HCT116 (cell line): Measurements from ENCODE around the gene KRTAP10-10. TPM values are rescaled to one million over a fixed set of nuclear protein-coding genes. Genes with fewer than 3 reads are reported as not detected.

Experiments used
- ATAC-seq: fragments of 200-7000 bp; cut with Tn5 transposase; 2 replicates; pipeline ENCODE4 v1.9.1; 2020; ENCODE audit warnings: mild to moderate bottlenecking, moderate library complexity
- Bru-seq: library from RNA; stranded (reverse); fragments of 400-500 nt; gene quantifications from one replicate; lab custom pipeline; 2021; lab: Mats Ljungman, UMichigan
- BruChase-seq, 2 experiments: library from RNA; stranded (reverse); fragments of 400-500 nt; gene quantifications; one replicate each; lab custom pipeline; 2021; lab: Mats Ljungman, UMichigan
- BruUV-seq: library from RNA; stranded (reverse); fragments of 400-500 nt; replicated peaks from 2 replicates; lab custom pipeline; 2021; lab: Mats Ljungman, UMichigan
- CTCF ChIA-PET: fragments of 300-600 bp; sonication (Branson Sonifier 250); formaldehyde crosslinking; loops from one replicate; lab custom pipeline; 2021; ENCODE audit warnings: antibody characterized with exemption; lab: Charles Lee
- POLR2A ChIA-PET: fragments of 300-600, 350-600 bp; sonication (Branson Sonifier 250); formaldehyde crosslinking; loops from one replicate; lab custom pipeline; 2021; ENCODE audit warnings: antibody characterized with exemption; lab: Charles Lee
- RAD21 ChIA-PET, 2 experiments: fragments of 300-600 bp; sonication (Branson Sonifier 250); formaldehyde crosslinking; loops; one replicate each; lab custom pipeline; 2023; ENCODE audit warnings: low total read pairs in 2 of 2; ENCODE audit not compliant: uncharacterized antibody in 2 of 2, unreplicated experiment in 2 of 2, low non-redundant PET in 1 of 2; lab: Charles Lee
- DNase-seq: peaks from one replicate; pipeline ENCODE4 v3.0.0-alpha.2; 2010; ENCODE audit warnings: low read depth, low spot score
- H2AFZ ChIP-seq: fragments of 200-600 bp; shearing (Covaris generic), sonication (generic); 2 replicates; pipeline ENCODE4 v1.6.1; 2017; ENCODE audit warnings: low read depth, mixed run types, mixed read lengths, antibody characterized with exemption, low read length; ENCODE audit not compliant: poor library complexity, severe bottlenecking
- H3K27ac ChIP-seq: 2 replicates; pipeline ENCODE4 v1.5.1; 2012; ENCODE audit warnings: low read depth, low read length
- H3K27me3 ChIP-seq: fragments of 200-600 bp; sonication (generic); 2 replicates; pipeline ENCODE4 v1.6.1; 2016; ENCODE audit warnings: mixed run types, low read length, mixed read lengths; ENCODE audit not compliant: insufficient read depth
- H3K36me3 ChIP-seq, 2 experiments: fragments of 200-500 bp in 1 of 2; fragments of 200-600 bp in 1 of 2; sonication (Bioruptor generic) in 1 of 2; sonication (generic) in 1 of 2; 2 replicates each; pipeline versions ENCODE4 v1.5.1 to v1.6.1; 2014 to 2016; ENCODE audit warnings: low read length in 2 of 2, inconsistent platforms in 1 of 2, mixed read lengths in 1 of 2, mixed run types in 1 of 2; ENCODE audit not compliant: insufficient read depth in 2 of 2, control insufficient read depth in 1 of 2
- H3K4me1 ChIP-seq, 2 experiments: fragments of 200-600 bp in 1 of 2; sonication (generic) in 1 of 2; 2 replicates each; pipeline versions ENCODE4 v1.5.1 to v1.6.1; 2012 to 2017; ENCODE audit warnings: low read length in 2 of 2, inconsistent platforms in 1 of 2, mild to moderate bottlenecking in 1 of 2, mixed read lengths in 1 of 2, mixed run types in 1 of 2, moderate library complexity in 1 of 2; ENCODE audit not compliant: insufficient read depth in 2 of 2, control insufficient read depth in 1 of 2
- H3K4me2 ChIP-seq: fragments of 200-600 bp; sonication (generic); 2 replicates; pipeline ENCODE4 v1.6.1; 2017; ENCODE audit warnings: mixed run types, low read length, mixed read lengths
- H3K4me3 ChIP-seq, 2 experiments: fragments of 200-600 bp in 1 of 2; sonication (generic) in 1 of 2; replicated peaks in 1 of 2; 2 replicates each; pipeline ENCODE4 v1.5.1; 2011 to 2016; ENCODE audit warnings: low read length in 2 of 2, control low read depth in 1 of 2, low read depth in 1 of 2, mild to moderate bottlenecking in 1 of 2, mixed read lengths in 1 of 2, mixed run types in 1 of 2
- H3K79me2 ChIP-seq: fragments of 200-600 bp; sonication (generic); 2 replicates; pipeline ENCODE4 v1.6.1; 2017; ENCODE audit warnings: mild to moderate bottlenecking, mixed run types, low read length, moderate library complexity, mixed read lengths; ENCODE audit not compliant: insufficient read depth
- H3K9ac ChIP-seq: fragments of 200-600 bp; sonication (generic); 2 replicates; pipeline ENCODE4 v1.6.1; 2016; ENCODE audit warnings: low read length, mixed read lengths
- H3K9me2 ChIP-seq: fragments of 200-600 bp; sonication (generic), shearing (Covaris generic); 2 replicates; pipeline ENCODE4 v1.6.1; 2017; ENCODE audit warnings: mixed run types, mild to moderate bottlenecking, moderate library complexity; ENCODE audit not compliant: insufficient read depth
- H3K9me3 ChIP-seq, 2 experiments: fragments of 200-500 bp in 1 of 2; fragments of 200-600 bp in 1 of 2; sonication (Bioruptor generic) in 1 of 2; sonication (generic) in 1 of 2; 2 replicates each; pipeline ENCODE4 v1.6.1; 2014 to 2017; ENCODE audit warnings: low read length in 2 of 2, mixed read lengths in 2 of 2, inconsistent platforms in 1 of 2, low read depth in 1 of 2, mild to moderate bottlenecking in 1 of 2, mixed run types in 1 of 2, moderate library complexity in 1 of 2; ENCODE audit not compliant: control insufficient read depth in 1 of 2, insufficient read depth in 1 of 2
- H4K20me1 ChIP-seq: fragments of 200-600 bp; sonication (generic), shearing (Covaris generic); 2 replicates; pipeline ENCODE4 v1.6.1; 2017; ENCODE audit warnings: mixed run types, mild to moderate bottlenecking, moderate library complexity; ENCODE audit not compliant: insufficient read depth
- ATF3 ChIP-seq: IDR thresholded peaks from 2 replicates; pipeline ENCODE4 v1.6.1; 2012
- CEBPB ChIP-seq: IDR thresholded peaks from 2 replicates; pipeline ENCODE4 v1.6.1; 2012; ENCODE audit warnings: low read depth
- CTCF ChIP-seq, 3 experiments: fragments of 200-600 bp in 1 of 3; sonication (generic) in 1 of 3; IDR thresholded peaks in 2 of 3; conservative IDR thresholded peaks in 1 of 3; 2 replicates each; pipeline ENCODE4 v1.5.1; 2012 to 2017; ENCODE audit warnings: low read depth in 2 of 3, low read length in 2 of 3, antibody characterized with exemption in 1 of 3, borderline replicate concordance in 1 of 3, control low read depth in 1 of 3, mild to moderate bottlenecking in 1 of 3, mixed read lengths in 1 of 3, mixed run types in 1 of 3, moderate library complexity in 1 of 3; ENCODE audit not compliant: insufficient read depth in 1 of 3
- EGR1 ChIP-seq: IDR thresholded peaks from 2 replicates; pipeline ENCODE4 v1.6.1; 2012; ENCODE audit warnings: low read depth
- ELF1 ChIP-seq: IDR thresholded peaks from 2 replicates; pipeline ENCODE4 v1.6.1; 2012; ENCODE audit warnings: low read depth, borderline replicate concordance
- EZH2 ChIP-seq: fragments of 200-600 bp; sonication (generic); IDR thresholded peaks from 2 replicates; pipeline ENCODE4 v1.6.1; 2017; ENCODE audit warnings: antibody characterized with exemption, mixed run types
- EZH2phosphoT487 ChIP-seq: fragments of 200-600 bp; IDR thresholded peaks from 2 replicates; pipeline ENCODE4 v1.6.1; 2018; ENCODE audit warnings: antibody characterized with exemption, borderline replicate concordance
- FOSL1 ChIP-seq: IDR thresholded peaks from 2 replicates; pipeline ENCODE4 v1.6.1; 2012; ENCODE audit warnings: low read depth
- JUND ChIP-seq: IDR thresholded peaks from 2 replicates; pipeline ENCODE4 v1.6.1; 2012
- MAX ChIP-seq: IDR thresholded peaks from 2 replicates; pipeline ENCODE4 v1.6.1; 2012
- RAD21 ChIP-seq: IDR thresholded peaks from 2 replicates; pipeline ENCODE4 v1.6.1; 2012; ENCODE audit warnings: low read depth, mild to moderate bottlenecking
- REST ChIP-seq: IDR thresholded peaks from 2 replicates; pipeline ENCODE4 v1.6.1; 2012; ENCODE audit warnings: low read depth
- SIN3A ChIP-seq: IDR thresholded peaks from 2 replicates; pipeline ENCODE4 v1.6.1; 2012; ENCODE audit warnings: low read depth
- SP1 ChIP-seq: IDR thresholded peaks from 2 replicates; pipeline ENCODE4 v1.6.1; 2012; ENCODE audit warnings: low read depth
- SRF ChIP-seq: IDR thresholded peaks from 2 replicates; pipeline ENCODE4 v1.6.1; 2012; ENCODE audit warnings: low read depth
- TCF7L2 ChIP-seq: IDR thresholded peaks from 2 replicates; pipeline ENCODE4 v1.7.0; 2011; ENCODE audit warnings: borderline replicate concordance, inconsistent platforms; ENCODE audit not compliant: insufficient read depth, insufficient read length; ENCODE audit errors: extremely low read depth
- ZBTB33 ChIP-seq: IDR thresholded peaks from 2 replicates; pipeline ENCODE4 v1.6.1; 2011; ENCODE audit warnings: mild to moderate bottlenecking, low read length, moderate library complexity; ENCODE audit not compliant: insufficient replicate concordance; ENCODE audit errors: extremely low read depth
- intact Hi-C: fragments of 100-400 bp; cut with micrococcal nuclease; formaldehyde crosslinking; loops from 2 replicates; pipeline ENCODE4 v1.10.0; 2022
- long read RNA-seq: library from polyadenylated mRNA; unstranded; transcript quantifications from one replicate; pipeline ENCODE4 v2.0.0, GENCODE V29; 2021; ENCODE audit not compliant: unreplicated experiment
- polyA plus RNA-seq: library from polyadenylated mRNA; unstranded; fragments of >200 nt; gene quantifications from 2 replicates; pipeline ENCODE4 v1.2.1, GENCODE V29; 2012; ENCODE audit warnings: missing spikeins
- total RNA-seq: library from RNA; stranded (reverse); gene quantifications from one replicate; pipeline ENCODE4 v1.2.1, GENCODE V29; 2021; ENCODE audit not compliant: unreplicated experiment

The KRTAP10-10 gene
- total RNA-seq (not detected), Bru-seq, nascent RNA (not detected), BruChase-seq, experiment 1, labeled RNA remaining after a 6-hour chase (not detected), BruChase-seq, experiment 2, labeled RNA remaining after a 2-hour chase (not detected)
- not detected in 2 replicates for polyA plus RNA-seq
- long read RNA-seq: 0 reads

GRCh38 chr21:44637018-44637850 lies at the start of gene KRTAP10-10:
Gene KRTAP10-10, plus strand, starts transcription at chr21:44637356. Its CDS starts 62 bp downstream, at chr21:44637418.
- ChIA-PET CTCF (no interaction called here), RAD21 (no interaction called here), POLR2A (no interaction called here)
- no peak for DNase-seq
- intact Hi-C loops: no loop called here
- Histone ChIP-seq H3K4me2 (no peak within 1 kb of the TSS), H3K79me2 (no peaks in the 10 kb centered on the region), H3K36me3 (no peaks in the 10 kb centered on the region), H3K9me3 (no peaks in the 10 kb centered on the region), H3K27me3 (peaks cover 6% of the 10 kb centered on the region; the same call in 1 of the 2 replicates), H3K27ac (no peak within 1 kb of the TSS), H3K9ac (no peak within 1 kb of the TSS), H3K4me3 (no peak within 1 kb of the TSS), H2AFZ (no peak within 1 kb of the TSS), H4K20me1 (no peaks in the 10 kb centered on the region), H3K4me1 (no peaks in the 10 kb centered on the region), H3K9me2 (no peaks in the 10 kb centered on the region)
- TF ChIP-seq EZH2phosphoT487 (no peak), ELF1 (no peak), CTCF (IDR thresholded peaks at IDR 0.05 in 2 of 3, conservative IDR thresholded peaks at IDR 0.05 in 1 of 3; ENCODE audit: borderline replicate concordance in 1 of 3, insufficient read depth in 1 of 3, low read depth in 2 of 3, low read length in 2 of 3) (no peak), REST (no peak), SRF (no peak), EZH2 (no peak), SIN3A (no peak), FOSL1 (no peak), SP1 (no peak), ATF3 (no peak), RAD21 (no peak), MAX (no peak), JUND (no peak), EGR1 (no peak), ZBTB33 (no peak), CEBPB (no peak), TCF7L2 (no peak)
- BruUV-seq: no TSS peak
- ATAC-seq: no peak
